HCT116 (cell line): Measurements from ENCODE around the gene C16orf78. TPM values are rescaled to one million over a fixed set of nuclear protein-coding genes. Genes with fewer than 3 reads are reported as not detected.

ENCODE experiments used
- ATAC-seq: fragments of 200-7000 bp; cut with Tn5 transposase; 2 replicates; pipeline ENCODE4 v1.9.1; 2020; ENCODE audit warnings: mild to moderate bottlenecking, moderate library complexity
- Bru-seq: library from RNA; stranded (reverse); fragments of 400-500 nt; gene quantifications from one replicate; lab custom pipeline; 2021; lab: Mats Ljungman, UMichigan
- BruChase-seq, 2 experiments: library from RNA; stranded (reverse); fragments of 400-500 nt; gene quantifications; one replicate each; lab custom pipeline; 2021; lab: Mats Ljungman, UMichigan
- BruUV-seq: library from RNA; stranded (reverse); fragments of 400-500 nt; replicated peaks from 2 replicates; lab custom pipeline; 2021; lab: Mats Ljungman, UMichigan
- CTCF ChIA-PET: fragments of 300-600 bp; sonication (Branson Sonifier 250); formaldehyde crosslinking; loops from one replicate; lab custom pipeline; 2021; ENCODE audit warnings: antibody characterized with exemption; lab: Charles Lee
- POLR2A ChIA-PET: fragments of 300-600, 350-600 bp; sonication (Branson Sonifier 250); formaldehyde crosslinking; loops from one replicate; lab custom pipeline; 2021; ENCODE audit warnings: antibody characterized with exemption; lab: Charles Lee
- RAD21 ChIA-PET, 2 experiments: fragments of 300-600 bp; sonication (Branson Sonifier 250); formaldehyde crosslinking; loops; one replicate each; lab custom pipeline; 2023; ENCODE audit warnings: low total read pairs in 2 of 2; ENCODE audit not compliant: uncharacterized antibody in 2 of 2, unreplicated experiment in 2 of 2, low non-redundant PET in 1 of 2; lab: Charles Lee
- DNase-seq: peaks from one replicate; pipeline ENCODE4 v3.0.0-alpha.2; 2010; ENCODE audit warnings: low read depth, low spot score
- H2AFZ ChIP-seq: fragments of 200-600 bp; shearing (Covaris generic), sonication (generic); 2 replicates; pipeline ENCODE4 v1.6.1; 2017; ENCODE audit warnings: low read depth, mixed run types, mixed read lengths, antibody characterized with exemption, low read length; ENCODE audit not compliant: poor library complexity, severe bottlenecking
- H3K27ac ChIP-seq: 2 replicates; pipeline ENCODE4 v1.5.1; 2012; ENCODE audit warnings: low read depth, low read length
- H3K27me3 ChIP-seq: fragments of 200-600 bp; sonication (generic); 2 replicates; pipeline ENCODE4 v1.6.1; 2016; ENCODE audit warnings: mixed run types, low read length, mixed read lengths; ENCODE audit not compliant: insufficient read depth
- H3K36me3 ChIP-seq, 2 experiments: fragments of 200-500 bp in 1 of 2; fragments of 200-600 bp in 1 of 2; sonication (Bioruptor generic) in 1 of 2; sonication (generic) in 1 of 2; 2 replicates each; pipeline versions ENCODE4 v1.5.1 to v1.6.1; 2014 to 2016; ENCODE audit warnings: low read length in 2 of 2, inconsistent platforms in 1 of 2, mixed read lengths in 1 of 2, mixed run types in 1 of 2; ENCODE audit not compliant: insufficient read depth in 2 of 2, control insufficient read depth in 1 of 2
- H3K4me1 ChIP-seq, 2 experiments: fragments of 200-600 bp in 1 of 2; sonication (generic) in 1 of 2; 2 replicates each; pipeline versions ENCODE4 v1.5.1 to v1.6.1; 2012 to 2017; ENCODE audit warnings: low read length in 2 of 2, inconsistent platforms in 1 of 2, mild to moderate bottlenecking in 1 of 2, mixed read lengths in 1 of 2, mixed run types in 1 of 2, moderate library complexity in 1 of 2; ENCODE audit not compliant: insufficient read depth in 2 of 2, control insufficient read depth in 1 of 2
- H3K4me2 ChIP-seq: fragments of 200-600 bp; sonication (generic); 2 replicates; pipeline ENCODE4 v1.6.1; 2017; ENCODE audit warnings: mixed run types, low read length, mixed read lengths
- H3K4me3 ChIP-seq, 2 experiments: fragments of 200-600 bp in 1 of 2; sonication (generic) in 1 of 2; replicated peaks in 1 of 2; 2 replicates each; pipeline ENCODE4 v1.5.1; 2011 to 2016; ENCODE audit warnings: low read length in 2 of 2, control low read depth in 1 of 2, low read depth in 1 of 2, mild to moderate bottlenecking in 1 of 2, mixed read lengths in 1 of 2, mixed run types in 1 of 2
- H3K79me2 ChIP-seq: fragments of 200-600 bp; sonication (generic); 2 replicates; pipeline ENCODE4 v1.6.1; 2017; ENCODE audit warnings: mild to moderate bottlenecking, mixed run types, low read length, moderate library complexity, mixed read lengths; ENCODE audit not compliant: insufficient read depth
- H3K9ac ChIP-seq: fragments of 200-600 bp; sonication (generic); 2 replicates; pipeline ENCODE4 v1.6.1; 2016; ENCODE audit warnings: low read length, mixed read lengths
- H3K9me2 ChIP-seq: fragments of 200-600 bp; sonication (generic), shearing (Covaris generic); 2 replicates; pipeline ENCODE4 v1.6.1; 2017; ENCODE audit warnings: mixed run types, mild to moderate bottlenecking, moderate library complexity; ENCODE audit not compliant: insufficient read depth
- H3K9me3 ChIP-seq, 2 experiments: fragments of 200-500 bp in 1 of 2; fragments of 200-600 bp in 1 of 2; sonication (Bioruptor generic) in 1 of 2; sonication (generic) in 1 of 2; 2 replicates each; pipeline ENCODE4 v1.6.1; 2014 to 2017; ENCODE audit warnings: low read length in 2 of 2, mixed read lengths in 2 of 2, inconsistent platforms in 1 of 2, low read depth in 1 of 2, mild to moderate bottlenecking in 1 of 2, mixed run types in 1 of 2, moderate library complexity in 1 of 2; ENCODE audit not compliant: control insufficient read depth in 1 of 2, insufficient read depth in 1 of 2
- H4K20me1 ChIP-seq: fragments of 200-600 bp; sonication (generic), shearing (Covaris generic); 2 replicates; pipeline ENCODE4 v1.6.1; 2017; ENCODE audit warnings: mixed run types, mild to moderate bottlenecking, moderate library complexity; ENCODE audit not compliant: insufficient read depth
- ATF3 ChIP-seq: IDR thresholded peaks from 2 replicates; pipeline ENCODE4 v1.6.1; 2012
- CBX3 ChIP-seq: IDR thresholded peaks from 2 replicates; pipeline ENCODE4 v1.6.1; 2012; ENCODE audit warnings: low read depth
- CEBPB ChIP-seq: IDR thresholded peaks from 2 replicates; pipeline ENCODE4 v1.6.1; 2012; ENCODE audit warnings: low read depth
- CTCF ChIP-seq, 3 experiments: fragments of 200-600 bp in 1 of 3; sonication (generic) in 1 of 3; IDR thresholded peaks in 2 of 3; conservative IDR thresholded peaks in 1 of 3; 2 replicates each; pipeline ENCODE4 v1.5.1; 2012 to 2017; ENCODE audit warnings: low read depth in 2 of 3, low read length in 2 of 3, antibody characterized with exemption in 1 of 3, borderline replicate concordance in 1 of 3, control low read depth in 1 of 3, mild to moderate bottlenecking in 1 of 3, mixed read lengths in 1 of 3, mixed run types in 1 of 3, moderate library complexity in 1 of 3; ENCODE audit not compliant: insufficient read depth in 1 of 3
- EGR1 ChIP-seq: IDR thresholded peaks from 2 replicates; pipeline ENCODE4 v1.6.1; 2012; ENCODE audit warnings: low read depth
- EZH2 ChIP-seq: fragments of 200-600 bp; sonication (generic); IDR thresholded peaks from 2 replicates; pipeline ENCODE4 v1.6.1; 2017; ENCODE audit warnings: antibody characterized with exemption, mixed run types
- EZH2phosphoT487 ChIP-seq: fragments of 200-600 bp; IDR thresholded peaks from 2 replicates; pipeline ENCODE4 v1.6.1; 2018; ENCODE audit warnings: antibody characterized with exemption, borderline replicate concordance
- FOSL1 ChIP-seq: IDR thresholded peaks from 2 replicates; pipeline ENCODE4 v1.6.1; 2012; ENCODE audit warnings: low read depth
- POLR2A ChIP-seq: IDR thresholded peaks from 2 replicates; pipeline ENCODE4 v1.7.0; 2011; ENCODE audit warnings: borderline replicate concordance; ENCODE audit not compliant: insufficient read depth, insufficient read length; ENCODE audit errors: extremely low read depth
- SIN3A ChIP-seq: IDR thresholded peaks from 2 replicates; pipeline ENCODE4 v1.6.1; 2012; ENCODE audit warnings: low read depth
- SP1 ChIP-seq: IDR thresholded peaks from 2 replicates; pipeline ENCODE4 v1.6.1; 2012; ENCODE audit warnings: low read depth
- SRF ChIP-seq: IDR thresholded peaks from 2 replicates; pipeline ENCODE4 v1.6.1; 2012; ENCODE audit warnings: low read depth
- TCF7L2 ChIP-seq: IDR thresholded peaks from 2 replicates; pipeline ENCODE4 v1.7.0; 2011; ENCODE audit warnings: borderline replicate concordance, inconsistent platforms; ENCODE audit not compliant: insufficient read depth, insufficient read length; ENCODE audit errors: extremely low read depth
- YY1 ChIP-seq: IDR thresholded peaks from 2 replicates; pipeline ENCODE4 v1.6.1; 2011; ENCODE audit warnings: low read length, low read depth, moderate library complexity, mild to moderate bottlenecking; ENCODE audit not compliant: insufficient replicate concordance; ENCODE audit errors: extremely low read depth
- ZBTB33 ChIP-seq: IDR thresholded peaks from 2 replicates; pipeline ENCODE4 v1.6.1; 2011; ENCODE audit warnings: mild to moderate bottlenecking, low read length, moderate library complexity; ENCODE audit not compliant: insufficient replicate concordance; ENCODE audit errors: extremely low read depth
- ZFX ChIP-seq: fragments of 450-650 bp; IDR thresholded peaks from 2 replicates; pipeline ENCODE4 v1.6.1; 2017
- intact Hi-C: fragments of 100-400 bp; cut with micrococcal nuclease; formaldehyde crosslinking; loops from 2 replicates; pipeline ENCODE4 v1.10.0; 2022
- long read RNA-seq: library from polyadenylated mRNA; unstranded; transcript quantifications from one replicate; pipeline ENCODE4 v2.0.0, GENCODE V29; 2021; ENCODE audit not compliant: unreplicated experiment
- polyA plus RNA-seq: library from polyadenylated mRNA; unstranded; fragments of >200 nt; gene quantifications from 2 replicates; pipeline ENCODE4 v1.2.1, GENCODE V29; 2012; ENCODE audit warnings: missing spikeins
- total RNA-seq: library from RNA; stranded (reverse); gene quantifications from one replicate; pipeline ENCODE4 v1.2.1, GENCODE V29; 2021; ENCODE audit not compliant: unreplicated experiment
- TF ChIP-seq, protein P1 (sequence below): IDR thresholded peaks from 2 replicates; pipeline ENCODE4 v1.6.1; 2012; ENCODE audit warnings: low read depth
- TF ChIP-seq, protein P2 (sequence below): IDR thresholded peaks from 2 replicates; pipeline ENCODE4 v1.6.1; 2012

Gene C16orf78
- total RNA-seq (not detected), Bru-seq, nascent RNA (not detected), BruChase-seq, experiment 1, labeled RNA remaining after a 6-hour chase (not detected), BruChase-seq, experiment 2, labeled RNA remaining after a 2-hour chase (not detected)
- polyA plus RNA-seq = not detected in 2 replicates
- long read RNA-seq = 0 reads

- Histone ChIP-seq H3K9me3 (no peaks in the 10 kb centered on the region), H3K79me2 (no peaks in the 10 kb centered on the region), H3K4me2 (no peak within 1 kb of the TSS), H4K20me1 (no peaks in the 10 kb centered on the region), H3K4me1 (no peaks in the 10 kb centered on the region), H2AFZ (no peak within 1 kb of the TSS), H3K36me3 (no peaks in the 10 kb centered on the region), H3K9me2 (no peaks in the 10 kb centered on the region), H3K4me3 (no peak within 1 kb of the TSS), H3K9ac (no peak within 1 kb of the TSS), H3K27ac (no peak within 1 kb of the TSS), H3K27me3 (peaks cover 18% of the 10 kb centered on the region; the same call in 1 of the 2 replicates)
- no peak for TF ChIP-seq CEBPB
- TF ChIP-seq, protein P1, sequence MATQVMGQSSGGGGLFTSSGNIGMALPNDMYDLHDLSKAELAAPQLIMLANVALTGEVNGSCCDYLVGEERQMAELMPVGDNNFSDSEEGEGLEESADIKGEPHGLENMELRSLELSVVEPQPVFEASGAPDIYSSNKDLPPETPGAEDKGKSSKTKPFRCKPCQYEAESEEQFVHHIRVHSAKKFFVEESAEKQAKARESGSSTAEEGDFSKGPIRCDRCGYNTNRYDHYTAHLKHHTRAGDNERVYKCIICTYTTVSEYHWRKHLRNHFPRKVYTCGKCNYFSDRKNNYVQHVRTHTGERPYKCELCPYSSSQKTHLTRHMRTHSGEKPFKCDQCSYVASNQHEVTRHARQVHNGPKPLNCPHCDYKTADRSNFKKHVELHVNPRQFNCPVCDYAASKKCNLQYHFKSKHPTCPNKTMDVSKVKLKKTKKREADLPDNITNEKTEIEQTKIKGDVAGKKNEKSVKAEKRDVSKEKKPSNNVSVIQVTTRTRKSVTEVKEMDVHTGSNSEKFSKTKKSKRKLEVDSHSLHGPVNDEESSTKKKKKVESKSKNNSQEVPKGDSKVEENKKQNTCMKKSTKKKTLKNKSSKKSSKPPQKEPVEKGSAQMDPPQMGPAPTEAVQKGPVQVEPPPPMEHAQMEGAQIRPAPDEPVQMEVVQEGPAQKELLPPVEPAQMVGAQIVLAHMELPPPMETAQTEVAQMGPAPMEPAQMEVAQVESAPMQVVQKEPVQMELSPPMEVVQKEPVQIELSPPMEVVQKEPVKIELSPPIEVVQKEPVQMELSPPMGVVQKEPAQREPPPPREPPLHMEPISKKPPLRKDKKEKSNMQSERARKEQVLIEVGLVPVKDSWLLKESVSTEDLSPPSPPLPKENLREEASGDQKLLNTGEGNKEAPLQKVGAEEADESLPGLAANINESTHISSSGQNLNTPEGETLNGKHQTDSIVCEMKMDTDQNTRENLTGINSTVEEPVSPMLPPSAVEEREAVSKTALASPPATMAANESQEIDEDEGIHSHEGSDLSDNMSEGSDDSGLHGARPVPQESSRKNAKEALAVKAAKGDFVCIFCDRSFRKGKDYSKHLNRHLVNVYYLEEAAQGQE = no peak
- no peak for TF ChIP-seq CTCF (IDR thresholded peaks at IDR 0.05 in 2 of 3, conservative IDR thresholded peaks at IDR 0.05 in 1 of 3; ENCODE audit: borderline replicate concordance in 1 of 3, insufficient read depth in 1 of 3, low read depth in 2 of 3, low read length in 2 of 3)
- TF ChIP-seq POLR2A = no peak
- TF ChIP-seq SIN3A = no peak
- TF ChIP-seq, protein P2, sequence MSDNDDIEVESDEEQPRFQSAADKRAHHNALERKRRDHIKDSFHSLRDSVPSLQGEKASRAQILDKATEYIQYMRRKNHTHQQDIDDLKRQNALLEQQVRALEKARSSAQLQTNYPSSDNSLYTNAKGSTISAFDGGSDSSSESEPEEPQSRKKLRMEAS = no peak
- TF ChIP-seq FOSL1 = no peak
- TF ChIP-seq ATF3 = no peak
- no peak for TF ChIP-seq ZBTB33
- TF ChIP-seq SP1 = no peak
- TF ChIP-seq SRF = no peak
- TF ChIP-seq EZH2 = no peak
- no peak for TF ChIP-seq CBX3
- no peak for TF ChIP-seq TCF7L2
- no peak for TF ChIP-seq EGR1
- no peak for TF ChIP-seq ZFX
- no peak for TF ChIP-seq YY1
- no peak for TF ChIP-seq EZH2phosphoT487
- ChIA-PET RAD21 (no interaction called here), POLR2A (no interaction called here), CTCF (no interaction called here)
- BruUV-seq = no TSS peak
- ATAC-seq = no peak
- intact Hi-C loops = no loop called here
- no peak for DNase-seq
These were observed at the start of gene C16orf78 for GRCh38 chr16:49373504-49373903. TSS of gene C16orf78 (plus strand) at chr16:49373804. CDS start at chr16:49373940, 136 bp downstream.
